HG03521 (cell line): ENCODE data around the gene ZNF18.
A peak's percentile ranks its signal among the peaks of the same experiment; 100 is the strongest.

Experiments used
- ATAC-seq: cut with Tn5 transposase; IDR thresholded peaks from one replicate; pipeline ENCODE4 v1.9.1; 2021; ENCODE audit warnings: mild to moderate bottlenecking, moderate library complexity; ENCODE audit not compliant: unreplicated experiment

ZNF18 gene, protein sequence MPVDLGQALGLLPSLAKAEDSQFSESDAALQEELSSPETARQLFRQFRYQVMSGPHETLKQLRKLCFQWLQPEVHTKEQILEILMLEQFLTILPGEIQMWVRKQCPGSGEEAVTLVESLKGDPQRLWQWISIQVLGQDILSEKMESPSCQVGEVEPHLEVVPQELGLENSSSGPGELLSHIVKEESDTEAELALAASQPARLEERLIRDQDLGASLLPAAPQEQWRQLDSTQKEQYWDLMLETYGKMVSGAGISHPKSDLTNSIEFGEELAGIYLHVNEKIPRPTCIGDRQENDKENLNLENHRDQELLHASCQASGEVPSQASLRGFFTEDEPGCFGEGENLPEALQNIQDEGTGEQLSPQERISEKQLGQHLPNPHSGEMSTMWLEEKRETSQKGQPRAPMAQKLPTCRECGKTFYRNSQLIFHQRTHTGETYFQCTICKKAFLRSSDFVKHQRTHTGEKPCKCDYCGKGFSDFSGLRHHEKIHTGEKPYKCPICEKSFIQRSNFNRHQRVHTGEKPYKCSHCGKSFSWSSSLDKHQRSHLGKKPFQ

DNA sequence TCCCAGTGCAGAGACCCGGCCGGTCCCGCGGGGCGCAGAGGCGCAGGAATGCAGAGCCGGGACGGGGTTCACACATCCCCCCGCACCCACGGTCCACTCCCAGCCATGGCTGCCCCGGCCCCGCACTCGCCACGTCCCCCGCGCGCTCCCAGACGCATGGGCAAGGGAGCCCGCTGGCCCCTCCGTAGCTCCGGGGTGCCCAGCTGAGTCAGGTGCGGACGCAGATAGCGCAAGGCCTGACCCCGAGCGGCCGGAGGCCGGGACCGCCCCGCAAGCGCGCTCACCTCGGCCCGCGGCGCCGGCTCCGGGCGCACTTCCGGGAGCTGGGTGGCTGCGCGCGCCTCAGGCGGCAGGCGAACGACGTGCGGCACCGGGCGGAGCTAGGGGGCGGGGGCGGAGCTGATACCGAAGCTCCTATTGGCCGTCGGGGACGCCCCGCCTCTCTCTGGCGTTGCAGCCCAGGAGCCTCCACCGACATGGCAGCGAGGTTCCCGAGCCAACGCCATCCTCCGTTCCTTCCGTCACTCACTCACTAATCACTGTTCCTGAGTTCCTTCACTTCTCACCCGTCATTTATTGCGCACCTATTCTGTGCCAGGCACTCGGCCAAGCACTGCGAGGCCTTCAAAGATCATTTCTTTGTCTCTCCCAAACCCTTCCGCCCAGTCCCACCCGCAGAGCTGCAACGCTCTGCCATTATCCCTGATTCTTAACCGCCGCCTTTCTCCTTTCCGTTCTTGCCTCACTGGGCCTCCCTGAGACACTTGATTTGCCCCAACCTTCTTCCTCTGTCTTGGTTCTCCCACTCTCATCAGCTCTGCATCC, at the start of gene ZNF18:
Gene ZNF18 (minus strand): TSS at position 329 of the 825 bp plus-strand sequence. CDS start 4,646 bp downstream, outside the sequence.
- peak; percentile 96 for ATAC-seq

DNA sequence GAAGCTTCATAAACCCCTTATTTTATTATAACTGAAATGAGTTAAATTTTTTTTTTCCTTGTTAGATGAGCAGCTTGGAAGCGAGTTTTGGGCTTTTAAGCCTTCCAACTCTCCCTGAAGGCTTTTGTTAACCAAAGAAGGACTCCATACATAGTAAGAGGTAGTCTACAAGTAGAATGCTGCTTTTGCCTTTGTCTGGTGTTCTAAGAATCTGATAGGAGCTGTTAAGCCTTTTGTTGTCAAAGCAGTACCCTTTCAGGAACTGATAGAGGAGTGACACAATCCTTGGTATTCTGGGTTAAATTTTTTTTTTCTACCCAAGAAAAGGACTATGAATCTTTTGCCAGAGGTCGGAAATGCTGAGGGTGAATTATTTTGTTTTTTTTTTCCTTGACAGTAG, 49.5 kb upstream of the ZNF18 start:
- no peak for ATAC-seq

DNA sequence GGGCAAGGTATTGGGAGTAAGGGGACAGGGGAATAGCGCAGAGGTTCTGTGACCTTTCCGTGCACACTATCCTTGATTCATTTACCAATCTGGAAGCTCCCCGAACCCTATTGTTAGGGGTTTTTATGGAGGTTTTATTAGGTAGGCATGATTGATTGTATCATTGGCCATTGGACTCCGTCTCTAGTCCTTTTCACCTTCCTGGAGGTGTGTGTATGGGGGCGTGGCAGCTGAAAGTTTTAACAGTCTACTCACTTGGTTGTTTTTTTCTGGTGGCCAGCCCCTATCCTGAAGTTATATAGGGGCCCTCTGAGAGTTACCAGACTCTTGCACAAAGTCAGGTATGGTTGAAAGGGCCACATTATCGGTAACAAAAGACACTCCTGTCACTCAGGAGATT, 46.4 kb upstream of the ZNF18 start:
- no peak for ATAC-seq

DNA sequence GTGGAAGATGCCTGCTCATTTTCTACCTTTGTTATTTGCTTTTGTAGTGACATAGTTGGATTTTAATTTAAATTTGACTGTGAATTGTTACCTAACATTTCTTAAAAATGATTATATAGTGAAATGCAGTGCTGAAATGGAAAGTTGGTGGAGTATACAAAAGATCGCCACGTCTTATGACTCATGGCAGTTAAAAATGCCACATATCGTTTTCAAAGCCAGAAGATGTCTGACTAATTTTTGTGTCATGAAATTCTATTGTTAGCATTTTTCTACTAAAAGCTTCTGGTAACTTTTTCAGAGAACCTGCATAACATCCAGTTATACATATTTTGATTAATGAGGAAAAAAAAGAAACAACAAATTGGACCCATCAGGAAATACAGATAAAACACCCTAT, 44.0 kb upstream of the ZNF18 start:
- ATAC-seq = no peak

DNA sequence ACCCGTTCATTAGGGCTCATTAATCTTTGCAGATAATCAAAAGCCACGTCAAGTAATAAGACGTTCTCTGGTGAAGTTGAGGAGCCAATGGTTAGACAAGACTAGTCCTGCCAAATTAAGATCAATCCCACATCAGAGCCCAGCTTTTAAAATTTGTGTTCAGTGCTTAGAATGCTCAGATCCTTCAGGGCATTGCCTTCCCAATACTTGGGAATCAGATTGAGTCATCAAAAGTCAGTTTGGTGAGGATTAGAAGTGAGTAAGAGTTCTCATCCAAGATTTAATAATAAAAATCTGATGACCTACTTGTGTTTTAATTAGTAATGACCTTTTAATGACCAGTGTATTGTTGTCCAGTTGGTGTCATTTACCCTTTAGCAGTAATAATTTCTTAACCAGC, 43.2 kb upstream of the ZNF18 start:
- ATAC-seq = no peak

DNA sequence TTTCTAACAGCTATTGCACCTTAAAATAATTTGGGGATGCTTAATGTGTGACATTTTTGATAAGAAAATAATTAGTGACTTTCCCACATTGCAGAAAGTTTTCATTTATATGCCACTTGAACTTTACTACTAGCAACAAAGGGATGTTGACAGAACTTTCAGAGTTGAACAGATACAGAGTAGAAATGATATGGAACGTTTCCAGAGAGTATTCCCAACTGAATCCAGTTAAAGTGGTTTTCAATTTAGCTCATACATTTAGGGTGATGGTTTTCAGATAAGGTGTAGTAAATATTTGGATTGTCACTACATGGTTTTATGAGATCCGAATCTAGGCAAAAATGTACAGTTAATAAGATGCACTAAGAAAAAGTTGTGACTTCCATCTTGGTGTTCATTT, 40.7 kb upstream of the ZNF18 start:
- ATAC-seq = no peak

DNA sequence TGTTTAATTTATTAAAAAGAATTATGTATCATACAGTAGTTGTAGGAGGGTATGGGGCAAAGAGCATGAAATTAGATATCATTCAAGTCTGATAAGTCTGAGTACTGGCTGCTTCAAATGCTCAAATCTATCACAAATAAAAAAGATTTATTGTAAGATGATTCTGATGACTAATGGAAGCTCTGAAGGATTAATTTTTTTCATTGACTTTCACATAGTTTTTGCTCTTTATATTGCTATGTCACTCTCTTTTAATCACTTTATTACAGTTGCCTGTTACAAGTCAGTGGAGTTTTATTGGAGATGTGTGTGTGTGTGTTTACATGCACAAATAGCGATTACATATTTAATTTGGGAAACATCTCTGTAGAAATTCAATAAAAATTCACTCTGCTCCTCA, 38.4 kb upstream of the ZNF18 start:
- no peak for ATAC-seq

DNA sequence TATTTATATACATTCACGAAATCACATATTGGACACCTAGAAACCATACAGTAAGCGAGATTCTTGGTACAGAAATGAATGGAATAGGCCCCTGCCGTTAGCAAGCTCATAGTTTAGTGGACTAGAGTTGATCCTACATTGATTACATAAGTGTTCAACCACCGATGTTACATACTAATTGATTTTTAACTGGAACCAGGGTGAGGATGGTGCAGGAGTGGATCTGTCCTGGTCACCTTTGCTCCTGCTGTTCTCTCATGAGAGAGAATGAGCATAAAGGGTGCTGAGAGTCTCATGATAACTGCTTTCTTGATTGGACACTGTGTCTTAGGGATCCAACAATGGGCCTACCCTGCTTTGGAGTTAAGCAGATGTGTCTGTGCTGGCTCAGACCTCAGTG, 37.3 kb upstream of the ZNF18 start:
- no peak for ATAC-seq

DNA sequence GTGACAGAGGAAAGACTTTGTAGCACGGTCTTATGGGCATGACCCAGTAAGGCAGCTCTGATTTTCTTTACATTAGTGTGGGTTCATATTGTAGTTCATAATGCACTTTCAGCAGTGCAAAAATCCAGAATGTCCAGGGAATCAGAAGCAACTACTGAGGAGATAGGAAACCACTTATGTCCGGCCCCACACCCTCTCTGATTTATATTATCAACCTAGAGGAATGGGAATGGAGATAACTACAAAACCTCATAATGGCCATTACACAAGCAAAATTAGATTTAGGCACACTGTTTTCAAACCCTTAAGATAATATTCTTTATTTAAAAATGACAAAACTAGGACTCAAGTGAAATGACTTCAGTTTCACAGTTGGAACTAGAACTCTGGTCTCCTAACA, 31.3 kb upstream of the ZNF18 start:
- ATAC-seq = no peak

DNA sequence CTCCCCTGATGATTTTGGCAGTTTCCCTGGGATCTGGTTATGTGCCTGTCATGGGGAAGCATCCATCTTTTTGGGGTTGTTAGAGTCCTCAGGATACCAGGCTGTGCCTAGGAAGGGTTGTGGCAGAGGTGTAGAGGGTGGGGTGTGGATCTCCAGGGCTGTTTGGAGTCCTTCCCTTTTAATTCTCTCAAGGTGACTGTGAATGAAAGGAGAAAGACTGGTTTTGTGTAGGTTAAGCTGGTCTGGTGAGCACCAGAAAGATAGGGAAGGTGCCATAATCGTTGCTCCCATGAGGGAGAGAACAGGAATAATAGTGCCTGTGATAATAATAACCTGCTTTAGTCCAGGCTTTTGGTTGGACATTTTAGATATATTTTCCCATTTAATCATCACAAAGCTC, 30.4 kb upstream of the ZNF18 start:
- no peak for ATAC-seq

DNA sequence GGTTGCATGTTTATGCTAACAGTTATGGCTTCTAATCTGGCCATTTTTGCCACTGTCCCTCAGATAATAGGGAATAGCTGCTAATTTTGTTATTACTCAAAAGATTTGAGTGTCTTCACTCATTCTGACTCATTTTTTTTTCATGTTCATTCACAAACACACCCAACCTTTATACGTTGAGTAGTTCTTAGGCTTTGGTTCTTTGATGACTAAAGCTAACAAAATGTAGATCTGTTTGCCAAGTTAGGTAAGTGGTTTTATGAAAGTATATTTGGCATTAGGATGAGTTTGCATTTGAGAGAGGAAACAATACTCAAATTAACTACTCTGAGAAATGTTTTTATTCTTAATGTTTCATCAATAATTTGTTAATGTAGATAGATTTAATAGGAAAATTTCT, 27.1 kb upstream of the ZNF18 start:
- no peak for ATAC-seq

DNA sequence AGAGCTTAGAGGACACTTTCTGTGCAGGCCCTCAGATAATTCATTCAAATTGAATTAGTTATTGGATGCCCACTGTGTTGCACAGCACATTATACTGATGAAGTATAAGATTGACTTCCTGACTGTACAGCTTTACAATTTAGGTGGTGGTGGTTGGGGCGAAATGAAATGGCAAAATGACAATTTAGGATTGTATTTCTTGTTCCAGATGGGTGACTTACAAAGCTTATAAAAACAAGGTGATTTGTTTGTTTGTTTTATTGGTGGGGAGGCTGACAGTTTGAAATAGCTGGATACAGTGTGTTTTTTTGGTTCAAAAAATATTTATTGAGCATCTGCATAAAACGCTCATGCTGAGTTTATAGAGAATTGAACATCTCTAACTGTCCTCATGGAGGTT, 25.0 kb upstream of the ZNF18 start:
- ATAC-seq = no peak

DNA sequence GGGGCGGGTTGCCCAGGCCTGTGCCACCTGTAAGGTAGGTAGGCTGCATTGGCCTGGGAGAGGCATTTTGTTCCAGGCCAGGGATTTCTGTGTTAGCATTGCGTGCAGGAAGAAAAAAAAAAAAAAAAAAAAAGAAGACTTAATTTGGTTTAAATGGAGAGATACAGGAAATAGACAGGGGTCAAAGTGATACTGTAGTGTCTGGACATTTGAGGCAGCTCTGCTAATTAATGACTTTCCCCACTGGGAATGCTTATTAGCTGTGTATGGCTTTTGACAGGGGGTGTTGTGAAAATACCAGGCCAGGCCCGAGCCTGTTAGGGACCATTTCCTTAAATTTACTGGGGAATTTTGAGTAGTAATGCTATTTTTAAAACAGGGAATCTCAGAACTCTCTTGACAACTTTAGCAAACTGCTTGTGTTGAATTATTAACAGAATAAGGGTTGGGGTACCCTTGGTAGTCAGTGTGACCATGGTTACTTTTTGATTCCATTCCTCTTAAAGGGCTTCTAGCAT, 24.4 kb upstream of the ZNF18 start:
- no peak for ATAC-seq

DNA sequence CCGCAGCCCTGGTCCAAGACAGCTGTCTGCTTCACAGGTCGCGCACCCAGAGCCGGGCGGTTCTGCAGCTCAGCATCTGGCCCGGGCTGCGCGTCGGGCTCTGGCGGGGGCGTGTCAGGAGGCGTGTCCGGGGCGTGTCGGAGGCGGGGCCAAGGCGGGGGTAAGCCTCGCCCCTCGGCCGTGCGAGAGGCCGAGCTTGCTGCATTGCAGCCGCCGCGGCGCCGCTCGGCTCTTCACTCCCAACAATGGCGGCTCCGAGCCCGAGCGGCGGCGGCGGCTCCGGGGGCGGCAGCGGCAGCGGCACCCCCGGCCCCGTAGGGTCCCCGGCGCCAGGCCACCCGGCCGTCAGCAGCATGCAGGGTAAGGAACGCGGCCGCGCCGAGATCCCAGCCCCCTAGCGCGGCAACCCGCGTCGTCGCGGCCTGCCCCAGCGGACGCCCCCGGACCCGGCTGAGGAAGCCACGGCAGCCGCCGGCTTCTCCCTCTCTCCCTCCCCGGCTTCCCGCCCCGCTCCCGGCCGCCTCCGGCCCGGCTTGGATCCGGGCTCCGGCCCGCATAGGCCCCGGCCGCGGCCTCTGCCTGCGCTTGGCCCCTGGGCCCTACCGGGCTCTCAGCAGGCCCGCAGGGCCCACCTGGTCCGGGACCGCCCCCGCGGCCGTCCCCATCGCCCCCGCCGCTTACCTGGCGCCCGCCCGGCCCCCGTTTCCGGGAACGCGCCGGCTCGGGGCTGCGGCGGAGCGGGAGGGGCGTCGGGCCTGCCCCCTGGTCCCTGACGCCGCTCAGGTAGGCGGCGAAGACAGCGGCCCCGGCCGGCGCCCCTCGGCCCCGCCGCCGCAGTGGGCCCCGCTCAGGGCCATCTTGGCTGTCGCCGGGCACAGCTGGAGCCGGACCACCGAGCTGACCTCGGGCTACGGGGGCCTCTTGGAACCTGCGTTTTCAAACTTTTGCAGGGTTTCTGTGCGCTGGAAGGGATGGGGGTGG, 23.7 kb upstream of the ZNF18 start, which contains the start of gene MAP2K4:
Gene MAP2K4 (plus strand): TSS at position 236 of the 981 bp plus-strand sequence. CDS start 10 bp downstream, at position 246.
- ATAC-seq = peak; percentile 96

DNA sequence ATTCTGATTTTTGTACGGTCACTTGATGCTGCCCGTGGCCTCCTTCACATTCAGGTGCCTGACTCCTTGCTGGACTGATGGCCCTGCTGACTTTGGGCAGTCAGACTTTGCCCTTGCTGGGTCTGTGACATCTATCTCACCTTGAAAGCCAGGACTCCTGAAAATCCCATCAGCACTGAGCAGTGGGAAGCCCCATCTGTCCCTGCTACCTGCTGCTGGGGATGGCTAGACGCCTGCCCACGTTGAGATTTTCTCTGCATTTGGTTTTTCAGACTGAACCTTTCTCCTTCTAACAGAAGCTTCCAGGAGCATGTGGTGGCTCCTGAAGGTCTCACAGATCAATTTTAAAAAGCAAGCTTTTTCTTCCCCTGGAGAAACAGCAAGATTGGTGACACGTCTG, 10.2 kb upstream of the ZNF18 start:
- no peak for ATAC-seq

DNA sequence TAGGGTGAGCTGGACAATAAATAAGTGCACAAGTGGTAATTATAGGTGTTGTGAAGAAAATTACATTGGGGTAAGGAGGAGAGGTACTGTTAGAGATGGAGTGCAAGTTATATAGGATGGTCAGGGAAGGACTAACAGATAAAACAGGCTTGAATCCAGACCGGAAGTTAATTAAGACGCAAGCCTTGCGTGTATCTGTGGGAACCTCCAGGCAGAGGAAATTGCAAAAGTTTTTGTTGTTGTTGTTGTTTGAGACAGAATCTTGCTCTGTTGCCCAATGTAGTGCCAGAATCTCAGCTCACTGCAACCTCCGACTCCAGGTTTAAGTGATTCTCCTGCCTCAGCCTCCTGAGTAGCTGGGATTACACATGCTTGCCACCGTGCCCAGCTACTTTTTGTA, 2.4 kb upstream of the ZNF18 start:
- no peak for ATAC-seq

DNA sequence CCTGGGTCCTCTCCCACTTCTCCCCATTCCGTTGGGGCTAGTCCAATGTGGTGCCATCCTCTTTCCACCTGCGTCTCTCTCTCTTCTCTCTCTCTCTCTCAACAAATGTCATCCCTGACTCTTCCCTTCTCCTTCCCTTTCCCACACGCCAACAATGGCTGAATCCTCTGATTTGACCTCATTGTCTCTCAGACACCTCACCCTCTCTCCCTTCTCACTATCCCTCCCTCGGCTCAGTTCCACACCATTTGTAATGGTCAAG, 628 bp upstream of the ZNF18 start:
- no peak for ATAC-seq

DNA sequence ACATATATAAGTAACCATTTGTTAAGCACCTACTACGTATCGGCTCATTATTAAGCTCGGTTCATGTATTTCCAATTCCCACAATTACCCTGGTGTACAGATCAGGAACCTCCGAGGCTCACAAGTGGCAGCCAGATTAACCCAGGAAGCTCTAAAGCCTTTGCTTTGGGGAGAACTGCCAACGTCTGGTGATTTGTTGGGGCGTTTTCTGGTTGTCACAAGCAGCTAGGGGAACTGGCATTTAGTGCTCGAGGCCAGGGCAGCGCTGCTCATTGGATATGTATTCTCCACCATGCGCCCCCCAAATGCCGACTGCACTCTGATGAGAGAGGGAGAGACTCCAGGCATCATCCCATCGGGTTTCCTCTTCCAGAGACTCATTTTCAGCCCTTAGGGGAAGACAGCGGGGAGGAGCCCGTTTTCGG, 541 bp downstream of the ZNF18 start:
- peak; percentile 34 for ATAC-seq

DNA sequence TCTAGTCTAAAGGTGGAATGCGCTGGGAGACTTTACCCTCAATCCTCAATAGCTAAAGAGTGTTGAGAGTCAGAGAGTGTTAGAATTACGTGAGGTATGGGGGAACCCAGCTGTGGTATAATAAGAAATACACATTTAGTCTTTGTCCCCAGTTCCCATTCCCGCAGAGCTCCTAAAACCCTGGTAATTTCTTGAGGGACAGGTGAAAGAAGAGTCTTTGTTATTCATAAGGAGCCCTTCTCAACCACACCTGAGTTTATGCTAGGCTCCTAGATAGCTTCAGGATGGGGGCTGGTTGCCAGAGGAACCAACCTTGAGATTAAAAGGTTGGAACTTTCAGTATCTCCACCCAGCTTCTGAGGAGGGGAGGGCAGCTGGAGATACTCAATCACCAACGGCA, 5.8 kb downstream of the ZNF18 start:
- no peak for ATAC-seq

DNA sequence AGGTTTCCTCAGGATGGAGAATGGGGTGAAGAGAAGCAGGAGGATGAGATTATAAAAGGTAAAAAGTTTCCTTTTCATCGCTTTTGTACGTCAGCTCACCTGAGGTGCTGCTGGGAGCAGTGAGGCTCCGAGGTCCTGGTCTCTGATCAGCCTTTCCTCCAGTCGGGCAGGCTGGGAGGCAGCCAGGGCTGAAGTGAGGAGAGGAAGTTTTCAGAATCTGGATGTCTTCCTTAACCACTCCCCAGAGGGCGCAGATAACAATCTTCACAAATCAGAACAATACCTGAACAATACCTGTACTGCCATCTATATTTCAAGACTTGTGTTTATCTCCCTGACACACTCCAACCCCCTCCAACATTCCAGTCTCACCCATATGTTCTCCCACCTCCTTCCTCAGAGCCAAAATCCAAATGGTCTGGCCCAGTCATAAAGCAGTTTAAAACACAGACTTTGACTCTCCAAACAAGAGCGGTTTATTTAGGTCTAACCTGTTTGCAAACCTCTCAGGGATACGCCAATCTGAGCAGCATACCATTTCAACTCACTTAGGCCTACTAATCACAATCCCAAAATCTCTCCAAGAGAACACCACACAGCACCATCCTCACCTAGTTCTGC, 6.8 kb downstream of the ZNF18 start:
- ATAC-seq = no peak
